Stimulated activated naive CD8-positive, alpha-beta T cell treated with anti-CD3 and anti-CD28 coated beads, Interleukin-15, amount 100 ng/mL, for 72 hours (primary cell): ENCODE measurements around the gene NOCT.
"Not testable (repeated sequence)": the region's sequence is repeated elsewhere in the genome, so short reads cannot be mapped to it uniquely, and the experiment has no call there.

Experiments used
- ATAC-seq: fragments of 150-1000 bp; cut with Tn5 transposase; 2 replicates; pipeline ENCODE4 v1.10.0; 2021; ENCODE audit warnings: mild to moderate bottlenecking, moderate library complexity
- DNase-seq, 2 donors: peaks; one replicate each; pipeline ENCODE4 v3.0.0; 2021 to 2022
- H3K27ac Mint-ChIP-seq, 2 donors: one replicate each; pipeline ENCODE4 v1.8.0; 2022; ENCODE audit warnings: mild to moderate bottlenecking in 2 of 2, mixed read lengths in 2 of 2, moderate library complexity in 2 of 2
- H3K27me3 Mint-ChIP-seq: one replicate; pipeline ENCODE4 v1.8.0; 2022; ENCODE audit warnings: mixed read lengths
- H3K4me1 Mint-ChIP-seq: one replicate; pipeline ENCODE4 v1.8.0; 2022; ENCODE audit warnings: mild to moderate bottlenecking, mixed read lengths
- H3K4me3 Mint-ChIP-seq, 2 donors: one replicate each; pipeline ENCODE4 v1.8.0; 2022; ENCODE audit warnings: mild to moderate bottlenecking in 2 of 2, mixed read lengths in 2 of 2, moderate library complexity in 1 of 2
- H3K9me3 Mint-ChIP-seq, 2 donors: one replicate each; pipeline ENCODE4 v1.8.0; 2022; ENCODE audit warnings: mixed read lengths in 2 of 2

NOCT gene

DNA sequence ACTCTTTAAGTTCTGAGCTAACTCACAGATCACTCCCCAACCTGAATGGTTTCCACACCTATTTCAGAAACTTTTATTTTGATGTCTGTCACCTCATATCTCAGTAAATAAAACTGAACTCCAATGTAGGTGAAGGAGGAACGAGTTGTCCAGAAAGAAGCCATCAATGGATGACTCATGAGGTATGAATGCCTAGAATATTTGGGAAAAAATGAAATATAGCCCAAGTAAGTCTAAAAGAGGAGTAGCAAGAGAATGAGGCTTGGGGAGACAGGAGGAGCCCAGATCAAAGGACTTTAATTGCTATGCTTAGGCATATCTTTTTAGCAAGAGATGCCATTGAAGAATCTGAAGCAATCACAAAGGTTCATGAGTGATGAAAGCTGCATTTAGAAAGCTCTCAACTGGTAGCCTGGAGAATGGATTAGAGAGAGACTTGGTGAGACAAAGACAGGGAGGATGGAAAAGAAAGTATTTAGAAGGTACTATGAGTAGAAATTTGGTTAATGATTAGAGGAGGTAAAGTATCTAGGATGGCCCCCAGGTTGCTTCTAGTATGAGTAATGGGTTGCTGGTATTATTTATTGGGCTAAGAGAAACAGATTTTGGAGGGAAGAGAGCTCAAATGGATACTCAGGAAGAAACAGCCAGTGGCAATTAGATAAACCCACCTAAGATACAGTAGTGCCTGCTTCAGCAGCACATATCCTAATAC lies 39.4 kb downstream of the NOCT start:
- Mint-ChIP-seq H3K27me3 (no peaks in the 10 kb centered on the region), H3K4me1 (peaks cover 7% of the 10 kb centered on the region), H3K9me3 (no peaks in the 10 kb centered on the region), H3K4me3 (no peak overlapping the region), H3K27ac (peak overlapping the region in 1 of 2 donors; percentile 1)
- no peak for DNase-seq
- no peak for ATAC-seq

DNA sequence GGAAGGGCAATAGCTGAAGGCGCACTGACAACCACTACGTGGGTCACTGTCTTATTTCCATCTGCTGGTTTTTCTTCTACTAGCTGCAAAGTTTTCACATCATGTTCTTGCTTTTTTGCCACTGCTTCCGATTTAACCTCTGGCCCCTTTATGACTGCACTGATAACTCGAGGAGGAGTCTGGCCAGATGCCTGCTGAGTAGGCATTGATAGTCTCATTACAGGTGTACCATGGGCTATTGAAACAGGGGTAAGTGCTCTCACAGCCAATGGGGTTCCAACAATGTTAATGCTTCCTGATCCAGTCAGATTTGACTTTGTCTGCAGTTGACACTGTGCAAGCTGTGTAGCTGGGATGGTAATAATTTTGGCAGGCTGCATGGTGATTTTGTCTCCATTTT lies 43.4 kb downstream of the NOCT start:
- H3K4me1 Mint-ChIP-seq, H3K27ac Mint-ChIP-seq, DNase-seq, H3K9me3 Mint-ChIP-seq, H3K4me3 Mint-ChIP-seq, H3K27me3 Mint-ChIP-seq, ATAC-seq: not testable (repeated sequence)

DNA sequence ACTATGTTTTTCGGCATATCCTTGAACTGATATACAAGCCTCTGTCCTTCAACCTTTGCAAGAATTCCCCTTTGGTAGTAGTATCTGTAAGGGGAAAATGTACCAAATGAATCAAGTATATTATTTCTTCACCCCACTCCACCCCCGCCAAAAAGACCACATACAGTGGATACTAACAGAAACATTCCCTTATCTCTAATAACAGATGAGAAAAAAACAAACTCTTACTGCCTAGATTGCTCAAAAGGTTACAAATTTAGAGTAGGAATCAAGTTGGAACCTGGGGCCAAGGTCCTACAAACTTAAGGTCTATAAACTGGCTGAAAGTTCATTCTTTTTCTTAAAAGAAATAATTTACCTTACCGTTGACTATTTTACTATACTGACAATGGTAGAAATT lies 45.0 kb downstream of the NOCT start:
- Mint-ChIP-seq H3K4me3 (no peak overlapping the region), H3K27ac (peak overlapping the region in 1 of 2 donors; percentile 76), H3K27me3 (no peaks in the 10 kb centered on the region), H3K4me1 (peaks cover 6% of the 10 kb centered on the region), H3K9me3 (no peaks in the 10 kb centered on the region)
- no peak for DNase-seq
- ATAC-seq, result no peak

DNA sequence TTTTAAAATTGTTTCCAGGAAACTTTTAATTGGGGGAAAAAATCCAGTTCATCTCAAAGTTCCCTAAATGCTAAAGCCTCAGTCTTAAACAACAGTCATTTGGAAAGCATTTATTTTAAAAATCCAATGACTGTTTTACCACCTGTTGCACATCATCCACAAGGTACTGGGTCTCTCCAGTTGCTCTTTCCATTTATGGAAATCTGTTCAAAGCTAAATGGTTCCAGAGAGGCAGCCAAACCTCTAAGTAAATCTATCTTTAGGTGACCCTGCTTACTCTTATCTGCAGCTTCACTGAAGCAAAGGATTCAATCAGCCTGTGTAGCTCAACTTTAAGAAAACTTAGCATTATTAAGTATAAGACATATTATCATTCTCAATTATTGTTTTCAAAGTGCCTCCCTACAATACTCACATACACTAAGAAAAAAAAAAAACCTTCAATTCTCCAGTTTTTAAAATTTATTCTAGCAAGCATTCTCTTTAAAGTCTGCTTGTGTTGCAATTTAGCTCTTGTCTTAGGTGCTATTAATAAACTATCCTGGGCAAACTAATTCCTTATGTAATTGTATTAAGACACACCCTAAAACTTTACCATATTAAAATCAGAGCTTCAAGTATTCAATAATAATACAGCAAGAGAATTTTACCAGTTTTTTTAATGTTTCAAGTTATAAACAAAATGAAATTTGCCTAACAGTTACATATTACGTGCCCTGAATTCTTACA lies 60.6 kb downstream of the NOCT start:
- DNase-seq (no peak), ATAC-seq (no peak)
- Mint-ChIP-seq H3K9me3 (no peaks in the 10 kb centered on the region), H3K27ac (no peak overlapping the region), H3K4me1 (peaks cover 41% of the 10 kb centered on the region), H3K27me3 (no peaks in the 10 kb centered on the region), H3K4me3 (no peak overlapping the region)

DNA sequence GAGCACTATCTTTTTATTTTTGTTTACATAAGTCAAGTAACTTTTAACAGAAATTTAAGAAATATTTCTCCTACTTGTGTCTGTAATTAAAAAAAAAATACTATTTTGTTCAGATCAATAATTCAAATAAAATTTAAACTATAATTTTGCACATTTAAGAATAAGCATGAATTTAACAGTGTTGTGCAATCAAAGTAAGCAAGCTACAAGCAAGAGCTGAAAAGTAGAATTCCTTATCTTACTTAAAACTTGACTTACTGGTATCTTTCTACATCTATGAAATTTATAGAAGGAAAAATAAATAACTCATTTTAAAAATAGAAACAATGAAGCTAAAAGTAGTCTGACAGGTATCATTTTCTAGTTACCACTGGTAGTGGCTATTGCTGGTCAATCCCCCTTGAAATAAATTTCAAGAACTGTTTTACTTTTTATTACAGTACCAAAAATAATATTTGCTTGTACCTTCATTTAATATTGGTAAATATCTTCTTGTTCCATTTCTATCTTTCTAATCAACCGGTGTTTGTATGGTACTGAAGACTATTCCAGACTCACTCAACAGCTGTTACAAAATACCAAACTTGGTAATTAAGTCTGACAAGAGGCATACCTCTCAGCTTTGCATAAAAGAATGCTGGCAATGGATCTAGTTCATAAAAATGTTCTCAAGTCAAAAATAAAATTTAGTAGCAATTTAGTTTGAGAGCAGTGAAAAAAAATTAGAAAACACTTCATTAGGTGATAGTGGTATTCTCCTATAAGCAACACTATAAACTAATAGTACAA lies 62.2 kb downstream of the NOCT start:
- Mint-ChIP-seq H3K9me3 (no peaks in the 10 kb centered on the region), H3K27ac (no peak overlapping the region), H3K27me3 (no peaks in the 10 kb centered on the region), H3K4me3 (peak overlapping the region in 1 of 2 donors; percentile 19), H3K4me1 (peaks cover 51% of the 10 kb centered on the region)
- no peak for DNase-seq
- ATAC-seq, result no peak

DNA sequence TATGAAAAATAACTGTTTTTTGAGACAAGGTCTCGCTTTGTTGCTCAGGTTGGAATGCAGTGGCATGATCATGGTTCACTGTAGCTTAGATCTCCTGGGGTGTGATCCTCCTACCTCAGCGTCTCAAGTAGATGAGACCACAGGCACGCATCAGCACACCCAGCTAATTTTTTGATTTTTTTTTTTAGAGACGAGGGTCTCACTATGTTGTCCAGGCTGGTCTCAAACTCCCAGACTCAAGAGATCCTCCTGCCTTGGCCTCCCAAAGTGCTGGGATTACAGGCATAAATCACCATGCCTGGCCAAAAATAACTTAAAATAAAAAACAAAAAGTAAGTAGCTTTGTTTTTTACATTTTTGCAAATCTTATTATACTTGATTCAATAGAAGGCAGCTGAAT lies 63.3 kb downstream of the NOCT start:
- ATAC-seq (no peak), DNase-seq (no peak)
- Mint-ChIP-seq H3K4me3 (no peak overlapping the region), H3K4me1 (peaks cover 49% of the 10 kb centered on the region), H3K27me3 (no peaks in the 10 kb centered on the region), H3K9me3 (no peaks in the 10 kb centered on the region), H3K27ac (no peak overlapping the region)

DNA sequence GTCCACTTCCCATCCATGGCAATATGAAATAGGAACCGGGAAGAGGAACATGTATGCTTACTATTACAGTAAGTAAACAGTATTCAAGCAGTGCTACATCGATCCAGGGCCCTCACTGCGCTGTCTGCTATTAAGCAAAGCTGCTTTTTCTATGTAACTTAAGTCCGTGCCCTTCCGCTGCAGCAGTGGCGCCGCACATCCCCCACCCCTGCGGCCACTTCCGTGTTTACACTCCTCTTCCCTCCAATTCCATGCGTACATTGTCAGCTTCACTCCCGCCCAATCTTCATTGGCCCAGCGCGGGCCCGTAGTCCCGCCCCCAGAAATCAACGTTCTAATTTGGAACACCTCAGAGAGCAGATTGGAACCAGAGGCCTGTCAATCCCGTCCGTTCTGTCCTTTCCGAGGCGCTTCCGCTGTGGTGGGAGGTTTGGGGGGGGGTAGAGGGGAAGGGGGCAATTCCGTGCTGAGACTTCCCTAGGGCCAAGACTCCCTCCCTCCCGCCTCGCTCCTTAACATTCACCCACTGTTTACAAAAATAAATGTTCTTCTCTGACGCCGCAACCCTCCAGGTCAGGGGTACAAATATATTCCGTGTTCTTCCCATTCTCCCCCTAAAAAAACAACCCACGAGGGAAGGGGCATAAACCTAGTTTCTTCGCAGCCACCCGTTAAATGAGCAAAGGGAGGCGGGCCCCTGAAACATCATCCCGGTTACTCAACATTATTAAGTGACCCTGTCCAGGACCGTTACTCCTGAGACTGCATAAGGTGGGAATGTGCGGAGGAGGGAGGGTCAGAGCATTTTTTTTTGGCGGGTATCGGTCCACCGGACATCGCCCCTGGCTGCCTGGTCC lies 67.4 kb downstream of the NOCT start:
- Mint-ChIP-seq H3K27me3 (no peaks in the 10 kb centered on the region), H3K4me1 (peaks cover 37% of the 10 kb centered on the region), H3K27ac (peak overlapping the region; percentile 99 to 100), H3K9me3 (no peaks in the 10 kb centered on the region), H3K4me3 (peak overlapping the region; percentile 100)
- peak; percentile 91 for ATAC-seq
- peak; percentile 88 to 96 for DNase-seq

DNA sequence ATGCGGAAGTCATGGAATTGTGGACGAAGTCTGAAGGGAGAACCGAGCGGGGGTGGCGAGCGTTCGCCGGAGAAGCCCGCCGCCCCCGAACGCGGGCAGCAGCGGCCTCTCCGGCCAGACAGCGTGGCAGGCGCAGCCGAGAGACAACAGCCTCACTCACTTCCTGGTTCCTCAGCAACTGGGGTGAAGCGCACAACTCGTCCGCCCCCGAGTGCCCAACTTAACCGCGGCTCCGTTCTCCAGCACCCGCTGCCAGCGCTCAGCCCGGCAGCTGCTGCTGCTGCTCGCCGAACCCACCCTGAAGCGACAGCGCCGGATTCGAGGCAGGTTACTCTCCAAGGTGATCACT lies 68.0 kb downstream of the NOCT start:
- Mint-ChIP-seq H3K4me3 (peak overlapping the region; percentile 100), H3K27ac (peak overlapping the region; percentile 99 to 100), H3K27me3 (no peaks in the 10 kb centered on the region), H3K4me1 (peaks cover 37% of the 10 kb centered on the region), H3K9me3 (no peaks in the 10 kb centered on the region)
- peak; percentile 56 for ATAC-seq
- peak; percentile 76 to 78 for DNase-seq

DNA sequence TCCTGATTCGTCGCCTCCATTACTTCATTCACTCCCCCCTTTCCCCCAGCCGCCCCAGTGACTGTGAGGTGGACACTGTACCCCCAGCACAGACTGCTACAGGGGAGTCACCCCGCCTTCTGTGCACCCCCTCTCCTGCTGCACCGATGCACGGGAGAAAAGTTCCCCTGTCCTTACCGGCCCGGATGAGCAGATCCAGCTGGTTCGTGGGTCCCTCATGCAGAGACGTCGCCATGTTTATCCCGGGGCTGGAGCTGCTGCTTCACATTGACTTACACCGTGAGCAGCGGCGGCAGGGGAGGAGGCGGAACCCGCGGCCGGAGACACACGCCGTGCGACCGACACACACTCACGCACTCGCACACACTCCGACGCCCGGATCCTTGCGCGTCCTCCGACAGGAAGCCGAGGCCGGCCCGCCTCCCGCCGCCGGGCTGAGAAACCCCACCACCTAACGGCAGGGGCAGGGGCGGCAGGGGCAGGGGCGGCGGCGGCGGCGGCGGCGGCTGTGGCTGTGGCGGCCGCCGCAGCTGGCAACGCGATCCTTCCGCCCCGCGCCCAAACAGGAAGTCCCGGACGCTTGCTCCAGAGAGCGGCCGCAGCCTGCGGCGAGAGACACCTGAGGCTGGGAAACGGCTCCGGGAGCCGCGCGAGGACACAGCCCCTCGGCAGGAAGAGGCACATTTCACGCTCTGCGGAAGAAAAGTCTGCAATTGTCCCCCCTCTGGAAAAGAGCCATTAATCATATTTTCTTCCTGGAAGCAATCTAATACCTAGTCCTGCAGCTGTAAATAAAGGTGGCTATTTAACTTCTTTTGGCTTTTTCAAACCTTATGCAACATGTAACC lies 68.6 kb downstream of the NOCT start:
- H3K9me3 Mint-ChIP-seq, result no peaks in the 10 kb centered on the region
- peak overlapping the region; percentile 99 to 100 for H3K27ac Mint-ChIP-seq
- peak overlapping the region; percentile 100 for H3K4me3 Mint-ChIP-seq
- H3K4me1 Mint-ChIP-seq, result peaks cover 35% of the 10 kb centered on the region
- no peaks in the 10 kb centered on the region for H3K27me3 Mint-ChIP-seq
- DNase-seq (peak; percentile 79 to 87), ATAC-seq (peak; percentile 71)

DNA sequence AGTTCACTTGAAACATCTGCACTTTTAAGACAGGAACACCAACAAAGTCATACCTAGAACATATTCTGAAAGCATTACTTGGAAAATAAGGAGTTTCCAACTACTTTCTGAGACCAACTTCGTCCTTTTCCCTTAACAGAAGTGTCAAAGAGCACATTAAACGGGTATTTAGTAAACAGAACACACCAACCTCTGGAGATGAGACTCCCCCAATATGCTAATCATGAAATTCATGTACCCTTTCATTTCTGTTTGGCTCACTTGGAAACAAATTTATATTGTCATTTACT lies 69.2 kb downstream of the NOCT start:
- no peak for DNase-seq
- Mint-ChIP-seq H3K9me3 (no peaks in the 10 kb centered on the region), H3K4me1 (peaks cover 29% of the 10 kb centered on the region), H3K27ac (peak overlapping the region; percentile 91 to 100), H3K4me3 (peak overlapping the region; percentile 100), H3K27me3 (no peaks in the 10 kb centered on the region)
- no peak for ATAC-seq

DNA sequence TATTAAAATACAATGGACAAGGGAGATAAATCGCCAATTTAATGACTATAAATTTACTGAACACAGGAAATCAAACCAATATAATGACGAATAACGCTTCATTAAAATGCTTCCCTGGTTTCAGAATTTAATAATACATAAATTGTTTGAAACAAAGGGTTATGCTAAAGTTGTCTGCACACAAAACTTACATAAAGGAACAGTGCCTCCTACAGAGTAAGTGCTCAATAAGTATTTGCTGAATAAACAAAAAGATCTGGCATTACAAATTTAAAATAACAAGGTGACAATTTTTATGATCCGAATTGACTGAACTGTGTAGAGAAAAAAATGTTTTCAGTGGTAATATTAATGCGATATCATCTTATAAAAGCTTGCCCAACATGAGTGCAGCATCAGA lies 69.6 kb downstream of the NOCT start:
- Mint-ChIP-seq H3K27ac (peak overlapping the region in 1 of 2 donors; percentile 91), H3K27me3 (no peaks in the 10 kb centered on the region), H3K4me1 (peaks cover 26% of the 10 kb centered on the region), H3K4me3 (peak overlapping the region; percentile 100), H3K9me3 (no peaks in the 10 kb centered on the region)
- ATAC-seq (no peak), DNase-seq (no peak)

DNA sequence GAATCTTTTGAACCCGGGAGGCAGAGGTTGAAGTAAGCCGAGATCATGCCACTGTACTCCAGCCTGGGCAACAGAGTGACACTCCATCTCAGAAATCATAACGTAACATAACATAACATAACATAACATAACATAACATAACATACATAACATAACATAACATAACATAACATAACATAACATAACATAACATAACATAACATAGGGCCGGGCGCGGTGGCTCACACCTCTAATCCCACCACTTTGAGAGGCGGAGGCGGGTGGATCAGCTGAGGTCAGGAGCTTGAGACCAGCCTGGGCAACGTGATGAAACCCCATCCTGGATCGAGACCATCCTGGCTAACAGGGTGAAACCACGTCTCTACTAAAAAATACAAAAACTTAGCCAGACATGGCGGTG lies 76.7 kb downstream of the NOCT start:
- H3K27me3 Mint-ChIP-seq, result no peaks in the 10 kb centered on the region
- DNase-seq, result no peak
- no peak for ATAC-seq
- H3K9me3 Mint-ChIP-seq, result no peaks in the 10 kb centered on the region
- no peak overlapping the region for H3K27ac Mint-ChIP-seq
- no peak overlapping the region for H3K4me3 Mint-ChIP-seq
- H3K4me1 Mint-ChIP-seq, result no peaks in the 10 kb centered on the region
